GM23338 (cell line): ENCODE data around the gene GRID2. TPM values are rescaled to one million over a fixed set of nuclear protein-coding genes. Genes with fewer than 3 reads are reported as not detected.

ENCODE experiments used
- ATAC-seq: fragments of 200-7000 bp; cut with Tn5 transposase; 3 replicates; pipeline ENCODE4 v1.9.1; 2020
- DNase-seq: peaks from one replicate; pipeline ENCODE4 v3.0.0-alpha.2; 2015; ENCODE audit warnings: low spot score
- H2AFZ ChIP-seq: fragments of 200-600 bp; sonication (generic); 2 replicates; pipeline ENCODE4 v1.8.0; 2016; ENCODE audit warnings: antibody characterized with exemption, mild to moderate bottlenecking, moderate library complexity
- H3F3A ChIP-seq: fragments of 200-600 bp; sonication (generic); replicated peaks from 2 replicates; pipeline ENCODE4 v1.8.0; 2017; ENCODE audit warnings: antibody characterized with exemption, mixed run types, low read depth
- H3K27ac ChIP-seq: fragments of 200-600 bp; sonication (generic); 2 replicates; pipeline ENCODE4 v1.6.1; 2016; ENCODE audit warnings: low read depth
- H3K27me3 ChIP-seq: fragments of 200-600 bp; sonication (generic); 2 replicates; pipeline ENCODE4 v1.8.0; 2016; ENCODE audit warnings: mild to moderate bottlenecking, mixed run types, moderate library complexity; ENCODE audit not compliant: insufficient read depth
- H3K36me3 ChIP-seq: fragments of 200-600 bp; sonication (generic); 2 replicates; pipeline ENCODE4 v1.8.0; 2016; ENCODE audit warnings: mild to moderate bottlenecking; ENCODE audit not compliant: insufficient read depth
- H3K4me1 ChIP-seq: fragments of 200-600 bp; sonication (generic); 2 replicates; pipeline ENCODE4 v1.8.0; 2016; ENCODE audit warnings: mild to moderate bottlenecking, moderate library complexity; ENCODE audit not compliant: insufficient read depth
- H3K4me2 ChIP-seq: fragments of 200-600 bp; sonication (generic); 2 replicates; pipeline ENCODE4 v1.7.1; 2017; ENCODE audit warnings: mixed run types
- H3K4me3 ChIP-seq: fragments of 200-600 bp; sonication (generic); 2 replicates; pipeline ENCODE4 v1.6.1; 2016; ENCODE audit warnings: mixed run types
- H3K79me2 ChIP-seq: fragments of 200-600 bp; sonication (generic); replicated peaks from 2 replicates; pipeline ENCODE4 v1.8.0; 2017; ENCODE audit warnings: mild to moderate bottlenecking; ENCODE audit not compliant: insufficient read depth
- H3K9me2 ChIP-seq: fragments of 200-600 bp; sonication (generic); 2 replicates; pipeline ENCODE4 v1.8.0; 2017; ENCODE audit not compliant: insufficient read depth
- H4K20me1 ChIP-seq: fragments of 200-600 bp; sonication (generic); replicated peaks from 2 replicates; pipeline ENCODE4 v1.8.0; 2017; ENCODE audit warnings: mild to moderate bottlenecking; ENCODE audit not compliant: insufficient read depth
- H3K27ac Mint-ChIP-seq: 2 replicates; pipeline ENCODE4 v1.8.0; 2020; ENCODE audit warnings: inconsistent platforms, mild to moderate bottlenecking, moderate library complexity, mixed read lengths
- H3K27me3 Mint-ChIP-seq: 3 replicates; pipeline ENCODE4 v1.8.0; 2022; ENCODE audit warnings: low read depth, mild to moderate bottlenecking, moderate library complexity, mixed read lengths, inconsistent platforms; ENCODE audit not compliant: insufficient read depth, poor library complexity
- H3K36me3 Mint-ChIP-seq: 3 replicates; pipeline ENCODE4 v1.8.0; 2021; ENCODE audit warnings: low read depth, mild to moderate bottlenecking, inconsistent platforms, moderate library complexity, mixed read lengths
- H3K4me1 Mint-ChIP-seq: 3 replicates; pipeline ENCODE4 v1.8.0; 2020; ENCODE audit warnings: mild to moderate bottlenecking, inconsistent platforms, mixed read lengths
- H3K4me3 Mint-ChIP-seq: 3 replicates; pipeline ENCODE4 v1.8.0; 2021; ENCODE audit warnings: moderate library complexity, mild to moderate bottlenecking, inconsistent platforms, mixed read lengths
- H3K9me3 Mint-ChIP-seq: 3 replicates; pipeline ENCODE4 v1.8.0; 2020; ENCODE audit warnings: moderate library complexity, mild to moderate bottlenecking, inconsistent platforms, mixed read lengths
- CREB1 ChIP-seq: fragments of 250-450 bp; sonication (Bioruptor Pico); IDR thresholded peaks from 2 replicates; pipeline ENCODE4 v1.5.0; 2020; ENCODE audit warnings: low read depth, mild to moderate bottlenecking, moderate library complexity
- CTCF ChIP-seq, 2 experiments: fragments of 200-600 bp in 1 of 2; sonication (generic) in 1 of 2; conservative IDR thresholded peaks; 2 replicates each; pipeline versions ENCODE4 v1.5.1 to v1.6.1; 2016 to 2017; ENCODE audit warnings: antibody characterized with exemption in 2 of 2, low read depth in 2 of 2, mild to moderate bottlenecking in 2 of 2, moderate library complexity in 1 of 2
- EZH2 ChIP-seq: fragments of 200-600 bp; sonication (generic); IDR thresholded peaks from one replicate; pipeline ENCODE4 v1.8.0; 2017; ENCODE audit warnings: antibody characterized with exemption, mild to moderate bottlenecking, low read depth; ENCODE audit not compliant: unreplicated experiment
- JUNB ChIP-seq: IDR thresholded peaks from one replicate; pipeline ENCODE4 v1.6.1; 2016; ENCODE audit warnings: antibody characterized with exemption; ENCODE audit not compliant: unreplicated experiment
- NANOG ChIP-seq: IDR thresholded peaks from 2 replicates; pipeline ENCODE4 v1.6.1; 2016; ENCODE audit warnings: antibody characterized with exemption, borderline replicate concordance
- POLR2AphosphoS5 ChIP-seq: IDR thresholded peaks from 2 replicates; pipeline ENCODE4 v1.6.1; 2016; ENCODE audit warnings: antibody characterized with exemption, low read depth
- REST ChIP-seq: IDR thresholded peaks from one replicate; pipeline ENCODE4 v1.6.1; 2018; ENCODE audit warnings: antibody characterized with exemption; ENCODE audit not compliant: unreplicated experiment
- STAT1 ChIP-seq: IDR thresholded peaks from one replicate; pipeline ENCODE4 v1.6.1; 2016; ENCODE audit warnings: antibody characterized with exemption; ENCODE audit not compliant: unreplicated experiment
- ZNF114 ChIP-seq: fragments of 250-450 bp; sonication (Bioruptor Pico); IDR thresholded peaks from 2 replicates; pipeline ENCODE4 v1.5.0; 2020; ENCODE audit warnings: mild to moderate bottlenecking, moderate library complexity
- ZNF331 ChIP-seq: fragments of 250-450 bp; sonication (Bioruptor Pico); IDR thresholded peaks from 2 replicates; pipeline ENCODE4 v1.5.0; 2020; ENCODE audit warnings: low read depth, mild to moderate bottlenecking, moderate library complexity
- polyA plus RNA-seq: library from polyadenylated mRNA; unstranded; fragments of >200 nt; fragmentation: Nextera tagmentation; extraction: Ambion mirVana; gene quantifications from 2 replicates; pipeline ENCODE4 v1.2.1, GENCODE V29; 2016
- total RNA-seq: library from RNA; depleted of rRNA; stranded (reverse); fragments of >200 nt; shearing (Covaris generic); gene quantifications from 2 replicates; pipeline ENCODE4 v1.2.3, GENCODE V29; 2014
- TF ChIP-seq, protein P1 (sequence below): IDR thresholded peaks from 2 replicates; pipeline ENCODE4 v1.6.1; 2016; ENCODE audit warnings: antibody characterized with exemption

Gene GRID2
- total and polyA plus RNA-seq, 2 experiments from 2014 or later = 19.9 to 65.4 TPM

DNA sequence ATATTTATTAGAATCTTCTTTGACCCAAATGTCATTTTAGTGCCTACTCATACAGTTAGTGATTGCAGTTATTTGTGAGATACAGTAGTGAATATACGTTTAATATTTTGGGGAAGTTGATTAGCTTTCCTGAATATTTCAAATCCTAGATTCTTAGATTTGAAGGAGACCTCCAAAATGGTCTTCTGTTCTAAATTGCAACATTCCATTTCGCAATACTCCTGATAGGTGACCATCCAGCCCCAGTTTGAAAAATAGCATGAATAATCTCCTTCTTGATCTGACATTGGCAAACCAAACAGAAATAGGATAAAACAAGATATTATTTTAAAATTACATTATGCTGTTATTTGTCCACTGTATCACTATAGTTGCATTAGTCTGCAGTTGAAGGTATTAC is 505.6 kb downstream of the GRID2 start:
- no peak overlapping the region for H3K4me3 Mint-ChIP-seq
- H4K20me1 ChIP-seq = no peaks in the 10 kb centered on the region
- no peaks in the 10 kb centered on the region for H3K36me3 ChIP-seq
- no peaks in the 10 kb centered on the region for H3K79me2 ChIP-seq
- peaks cover 2% of the 10 kb centered on the region for H3K27me3 Mint-ChIP-seq
- no peaks in the 10 kb centered on the region for H3F3A ChIP-seq
- no peaks in the 10 kb centered on the region for H3K4me1 Mint-ChIP-seq
- no peak overlapping the region for H3K27ac Mint-ChIP-seq
- no peaks in the 10 kb centered on the region for H3K36me3 Mint-ChIP-seq
- H3K27me3 ChIP-seq = no peaks in the 10 kb centered on the region
- H3K4me2 ChIP-seq = no peak overlapping the region
- TF ChIP-seq REST = no peak
- no peak for TF ChIP-seq NANOG
- no peak for TF ChIP-seq STAT1
- no peak for TF ChIP-seq JUNB
- no peak for TF ChIP-seq CTCF (conservative IDR thresholded peaks at IDR 0.05; ENCODE audit: low read depth in 2 of 2)
- TF ChIP-seq CREB1 (CRISPR knock-in tag) = no peak
- TF ChIP-seq EZH2 = no peak
- TF ChIP-seq, protein P1, sequence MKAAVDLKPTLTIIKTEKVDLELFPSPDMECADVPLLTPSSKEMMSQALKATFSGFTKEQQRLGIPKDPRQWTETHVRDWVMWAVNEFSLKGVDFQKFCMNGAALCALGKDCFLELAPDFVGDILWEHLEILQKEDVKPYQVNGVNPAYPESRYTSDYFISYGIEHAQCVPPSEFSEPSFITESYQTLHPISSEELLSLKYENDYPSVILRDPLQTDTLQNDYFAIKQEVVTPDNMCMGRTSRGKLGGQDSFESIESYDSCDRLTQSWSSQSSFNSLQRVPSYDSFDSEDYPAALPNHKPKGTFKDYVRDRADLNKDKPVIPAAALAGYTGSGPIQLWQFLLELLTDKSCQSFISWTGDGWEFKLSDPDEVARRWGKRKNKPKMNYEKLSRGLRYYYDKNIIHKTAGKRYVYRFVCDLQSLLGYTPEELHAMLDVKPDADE = no peak
- no peak for TF ChIP-seq ZNF331
- TF ChIP-seq ZNF114 (CRISPR knock-in tag) = no peak
- no peak for TF ChIP-seq POLR2AphosphoS5
- DNase-seq = no peak
- no peaks in the 10 kb centered on the region for H3K4me1 ChIP-seq
- H3K27ac ChIP-seq = no peak overlapping the region
- no peaks in the 10 kb centered on the region for H3K9me2 ChIP-seq
- no peak for ATAC-seq
- H2AFZ ChIP-seq = no peak overlapping the region
- H3K4me3 ChIP-seq = no peak overlapping the region
- no peaks in the 10 kb centered on the region for H3K9me3 Mint-ChIP-seq
